SW480 (cell line): ENCODE data around the gene MUC4.

ENCODE experiments used
- DNase-seq: peaks from one replicate; pipeline ENCODE4 v3.0.0-alpha.2; 2016; ENCODE audit warnings: low spot score

Gene MUC4, protein sequence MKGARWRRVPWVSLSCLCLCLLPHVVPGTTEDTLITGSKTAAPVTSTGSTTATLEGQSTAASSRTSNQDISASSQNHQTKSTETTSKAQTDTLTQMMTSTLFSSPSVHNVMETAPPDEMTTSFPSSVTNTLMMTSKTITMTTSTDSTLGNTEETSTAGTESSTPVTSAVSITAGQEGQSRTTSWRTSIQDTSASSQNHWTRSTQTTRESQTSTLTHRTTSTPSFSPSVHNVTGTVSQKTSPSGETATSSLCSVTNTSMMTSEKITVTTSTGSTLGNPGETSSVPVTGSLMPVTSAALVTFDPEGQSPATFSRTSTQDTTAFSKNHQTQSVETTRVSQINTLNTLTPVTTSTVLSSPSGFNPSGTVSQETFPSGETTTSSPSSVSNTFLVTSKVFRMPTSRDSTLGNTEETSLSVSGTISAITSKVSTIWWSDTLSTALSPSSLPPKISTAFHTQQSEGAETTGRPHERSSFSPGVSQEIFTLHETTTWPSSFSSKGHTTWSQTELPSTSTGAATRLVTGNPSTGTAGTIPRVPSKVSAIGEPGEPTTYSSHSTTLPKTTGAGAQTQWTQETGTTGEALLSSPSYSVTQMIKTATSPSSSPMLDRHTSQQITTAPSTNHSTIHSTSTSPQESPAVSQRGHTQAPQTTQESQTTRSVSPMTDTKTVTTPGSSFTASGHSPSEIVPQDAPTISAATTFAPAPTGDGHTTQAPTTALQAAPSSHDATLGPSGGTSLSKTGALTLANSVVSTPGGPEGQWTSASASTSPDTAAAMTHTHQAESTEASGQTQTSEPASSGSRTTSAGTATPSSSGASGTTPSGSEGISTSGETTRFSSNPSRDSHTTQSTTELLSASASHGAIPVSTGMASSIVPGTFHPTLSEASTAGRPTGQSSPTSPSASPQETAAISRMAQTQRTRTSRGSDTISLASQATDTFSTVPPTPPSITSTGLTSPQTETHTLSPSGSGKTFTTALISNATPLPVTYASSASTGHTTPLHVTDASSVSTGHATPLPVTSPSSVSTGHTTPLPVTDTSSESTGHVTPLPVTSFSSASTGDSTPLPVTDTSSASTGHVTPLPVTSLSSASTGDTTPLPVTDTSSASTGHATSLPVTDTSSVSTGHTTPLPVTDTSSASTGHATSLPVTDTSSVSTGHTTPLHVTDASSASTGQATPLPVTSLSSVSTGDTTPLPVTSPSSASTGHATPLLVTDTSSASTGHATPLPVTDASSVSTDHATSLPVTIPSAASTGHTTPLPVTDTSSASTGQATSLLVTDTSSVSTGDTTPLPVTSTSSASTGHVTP (N-terminal part only)

DNA sequence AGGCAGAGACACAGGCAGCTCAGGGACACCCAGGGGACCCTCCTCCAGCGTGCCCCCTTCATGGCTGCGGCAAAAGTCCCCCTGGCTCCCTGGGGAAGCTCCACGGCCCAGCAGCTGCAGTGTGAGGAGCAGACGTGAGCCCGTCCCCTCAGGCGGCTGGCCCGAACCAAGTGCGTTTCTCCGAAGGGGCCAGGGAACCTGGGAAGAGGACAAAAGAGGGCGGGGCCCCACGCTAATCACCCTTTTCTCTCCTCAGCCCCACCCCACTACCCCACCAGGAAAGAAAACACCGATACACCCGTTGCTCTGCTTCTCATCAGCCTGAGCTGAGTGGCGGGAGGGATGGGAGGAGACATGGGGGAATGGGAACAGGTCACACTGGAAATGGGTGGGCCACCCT lies at the start of gene MUC4:
TSS of gene MUC4 (minus strand) at position 174 of the 400 bp plus-strand sequence. CDS start at position 62, 112 bp downstream.
- DNase-seq: no peak

DNA sequence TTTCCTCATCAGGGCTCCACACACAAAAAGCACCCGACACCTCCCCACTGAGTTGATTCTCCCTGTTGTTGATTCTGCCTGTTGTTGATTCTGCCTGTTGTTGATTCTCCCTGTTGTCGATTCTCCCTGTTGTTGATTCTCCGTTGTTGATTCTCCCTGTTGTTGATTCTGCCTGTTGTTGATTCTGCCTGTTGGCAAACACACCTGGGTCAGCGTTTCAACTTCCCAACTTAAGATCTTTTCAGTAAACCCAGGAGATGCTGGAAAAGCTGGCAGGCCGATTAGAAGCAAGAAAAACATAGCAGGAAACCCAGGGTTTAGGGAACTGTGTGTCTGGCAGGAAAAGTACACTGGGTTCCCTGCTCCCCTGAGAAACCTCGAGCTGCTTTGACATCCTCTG lies 48.7 kb upstream of the MUC4 start:
- no peak for DNase-seq

DNA sequence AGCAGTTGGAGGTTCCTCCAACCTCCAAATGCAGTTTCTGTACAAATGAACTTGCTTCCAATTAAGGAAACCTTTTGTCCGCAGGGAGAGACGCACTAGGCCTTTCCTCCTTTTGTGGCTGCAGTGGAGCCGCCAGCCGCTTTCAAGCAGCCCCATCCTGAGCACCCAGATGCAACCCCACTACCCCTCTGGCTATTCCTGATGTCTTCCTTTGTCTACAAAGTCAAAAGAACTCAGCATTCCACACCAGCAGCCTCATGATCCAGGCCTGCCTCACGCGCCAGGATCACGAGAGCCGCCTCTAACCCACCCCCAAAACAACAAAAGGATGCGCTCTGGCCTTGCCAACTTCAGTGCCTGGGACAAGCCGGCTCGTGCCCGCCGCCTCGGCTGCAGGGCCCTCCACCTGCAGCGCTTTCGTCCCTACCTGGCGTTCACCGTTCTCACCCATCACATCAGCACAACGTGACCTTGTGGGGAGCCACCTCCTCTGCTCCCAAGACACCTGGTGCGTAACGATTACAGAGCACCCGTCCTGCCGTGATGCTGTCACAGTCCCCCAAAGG lies 48.2 kb upstream of the MUC4 start:
- DNase-seq: no peak

DNA sequence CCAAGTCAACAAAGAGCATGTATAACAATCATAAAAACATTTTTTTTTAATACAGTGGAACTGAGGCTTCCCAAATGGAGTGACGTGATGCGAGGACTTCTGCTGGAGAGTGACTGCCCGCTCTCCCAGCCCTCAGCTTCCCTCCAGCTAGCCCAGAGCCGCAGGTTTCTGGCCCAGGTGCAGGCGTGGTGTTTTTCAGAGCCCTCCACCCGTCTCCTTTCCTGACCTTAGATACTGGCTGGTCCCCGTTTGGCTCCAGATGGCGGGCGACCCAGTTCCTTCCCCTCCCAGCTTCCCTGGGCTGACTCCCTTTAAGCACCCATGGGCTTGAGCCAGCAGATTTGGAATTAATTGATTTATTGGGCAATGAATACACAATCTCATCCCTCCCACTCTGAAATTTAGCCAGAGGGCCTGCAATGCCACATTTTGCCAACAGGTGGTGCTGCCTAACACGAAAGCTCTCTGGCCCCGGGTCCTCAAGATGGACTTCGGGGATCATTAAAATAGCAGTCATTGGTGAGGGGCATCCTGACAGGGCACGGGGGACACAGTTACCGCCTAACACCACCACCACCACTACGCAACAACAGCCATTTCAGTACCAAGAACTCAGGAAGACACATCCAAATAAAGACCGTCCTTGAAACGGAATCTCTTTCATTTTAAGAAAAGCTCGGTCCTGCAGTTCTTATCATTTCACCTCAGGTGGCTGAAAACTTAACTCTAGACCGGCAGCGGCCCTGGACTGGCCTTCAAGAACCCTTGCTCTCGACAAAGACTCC lies 47.5 kb upstream of the MUC4 start:
- DNase-seq: peak; percentile 50

DNA sequence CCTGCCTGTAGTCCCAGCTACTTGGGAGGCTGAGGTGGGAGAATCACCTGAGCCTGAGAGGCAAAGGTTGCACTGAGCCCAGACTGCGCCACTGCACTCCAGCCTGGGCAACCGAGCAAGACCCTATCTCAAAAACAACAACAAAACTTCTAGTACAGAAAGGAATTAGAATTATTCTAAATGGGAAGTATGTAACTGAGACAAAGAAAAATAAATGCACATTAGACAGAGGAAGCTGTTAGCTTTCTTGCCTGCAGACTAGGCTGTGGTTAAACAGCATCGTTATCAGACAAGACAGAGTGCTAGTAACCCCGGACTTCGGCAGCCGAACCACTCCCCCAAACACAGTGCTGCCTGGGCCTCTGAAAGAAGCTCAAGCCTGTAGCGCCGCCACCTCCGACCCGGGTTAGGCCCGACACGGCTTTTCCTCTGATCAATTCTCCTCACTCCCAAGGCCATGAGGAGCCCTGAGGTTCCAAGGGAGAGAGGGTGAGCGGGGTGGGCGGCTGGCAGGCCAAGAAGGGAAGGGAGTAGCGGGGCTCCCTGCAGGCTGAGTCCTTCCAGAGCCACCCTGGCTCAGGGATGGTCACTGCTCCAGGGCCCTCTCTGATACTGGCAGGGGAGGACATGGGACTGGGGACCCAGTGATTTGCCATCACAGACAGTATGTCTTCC lies 44.8 kb upstream of the MUC4 start:
- no peak for DNase-seq

DNA sequence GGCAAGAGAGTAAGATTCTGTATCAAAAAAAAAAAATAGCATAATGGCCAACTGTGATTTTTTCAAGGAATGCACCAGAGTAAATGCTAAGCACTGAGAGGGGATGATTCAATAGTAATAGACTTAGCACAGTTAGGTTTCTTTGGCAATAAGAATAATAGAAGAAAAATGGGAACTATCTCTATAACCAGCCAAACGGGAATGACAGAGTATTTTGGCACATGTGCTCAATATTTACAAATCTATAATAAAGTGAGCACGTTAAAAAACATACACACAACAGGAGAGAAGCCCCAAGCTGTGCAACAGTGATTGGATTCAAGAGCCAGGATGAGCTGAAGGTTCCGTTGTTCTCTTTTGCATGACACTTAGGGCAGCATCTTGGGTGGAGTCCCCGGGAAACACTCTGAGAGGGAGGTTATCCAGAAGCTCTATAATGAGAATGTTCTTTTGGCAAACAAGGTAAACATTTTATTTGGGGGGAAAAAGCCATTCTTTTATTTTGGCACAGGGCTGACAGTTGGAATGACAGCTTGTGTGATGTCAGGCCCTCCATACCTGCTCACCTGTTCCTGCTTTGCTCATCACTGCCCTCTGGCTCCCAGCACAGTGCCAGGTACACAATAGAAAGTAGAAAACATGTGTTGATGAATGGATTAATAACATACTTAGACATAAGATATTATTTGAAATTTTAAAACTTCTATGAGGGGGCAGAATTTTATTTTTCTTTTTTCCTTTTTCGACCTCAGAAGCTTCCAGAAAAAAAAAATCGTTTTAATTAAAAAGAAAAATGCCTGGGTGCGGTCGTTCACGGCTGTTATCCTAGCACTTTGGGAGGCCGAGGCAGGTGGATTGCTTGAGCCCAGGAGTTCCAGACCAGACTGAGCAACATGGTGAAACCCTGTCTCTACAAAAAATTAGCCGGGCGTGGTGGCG lies 44.0 kb upstream of the MUC4 start:
- peak; percentile 31 for DNase-seq

DNA sequence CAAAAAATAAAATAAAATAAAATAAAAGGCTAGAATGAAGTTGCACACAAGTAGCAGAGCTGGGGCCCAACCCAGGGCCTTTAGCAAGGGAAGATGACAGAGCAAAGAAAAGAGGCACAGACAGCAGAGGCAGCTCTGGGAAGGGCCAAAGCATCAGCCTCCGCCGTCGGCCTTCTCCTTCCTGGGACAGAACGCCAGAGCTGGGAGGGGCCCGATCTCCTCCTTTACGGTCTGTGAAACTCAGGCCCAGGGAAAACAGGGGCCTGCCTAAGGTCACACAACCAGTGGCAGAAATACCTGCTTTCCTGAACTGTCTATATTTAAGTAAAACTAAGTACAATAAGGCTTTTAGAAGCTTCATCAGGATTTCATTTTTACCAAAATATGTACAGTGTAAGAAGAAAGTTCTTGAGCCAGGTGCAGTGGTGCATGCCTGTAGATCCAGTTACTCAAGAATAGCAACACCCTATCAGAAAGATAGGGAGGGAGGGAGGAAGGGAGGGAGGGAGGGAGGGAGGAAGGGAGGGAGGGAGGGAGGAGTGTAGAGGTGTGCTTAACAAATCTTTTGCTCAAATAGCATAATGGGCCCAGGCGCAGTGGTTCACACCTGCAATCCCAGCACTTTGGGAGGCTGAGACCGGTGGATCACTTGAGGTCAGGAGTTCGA lies 43.0 kb upstream of the MUC4 start:
- no peak for DNase-seq

DNA sequence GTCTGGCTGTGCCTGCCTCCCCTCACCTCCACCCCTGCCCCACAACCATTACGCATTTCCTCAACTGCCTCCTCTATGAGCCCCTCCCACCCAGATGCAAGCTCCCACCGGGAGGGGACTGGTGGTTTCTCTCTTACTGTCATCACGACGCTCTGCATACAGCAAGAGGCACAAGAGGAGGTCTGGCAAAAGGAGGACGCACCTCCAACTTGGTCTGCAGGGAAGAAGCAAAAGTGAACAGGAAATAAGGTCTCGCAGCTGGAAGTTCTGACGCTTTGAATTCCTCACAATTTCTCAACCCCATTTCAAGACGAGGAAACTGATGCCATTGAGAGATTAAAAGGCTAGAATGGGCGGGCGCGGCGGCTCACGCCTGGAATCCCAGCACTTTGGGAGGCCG lies 42.3 kb upstream of the MUC4 start:
- no peak for DNase-seq

DNA sequence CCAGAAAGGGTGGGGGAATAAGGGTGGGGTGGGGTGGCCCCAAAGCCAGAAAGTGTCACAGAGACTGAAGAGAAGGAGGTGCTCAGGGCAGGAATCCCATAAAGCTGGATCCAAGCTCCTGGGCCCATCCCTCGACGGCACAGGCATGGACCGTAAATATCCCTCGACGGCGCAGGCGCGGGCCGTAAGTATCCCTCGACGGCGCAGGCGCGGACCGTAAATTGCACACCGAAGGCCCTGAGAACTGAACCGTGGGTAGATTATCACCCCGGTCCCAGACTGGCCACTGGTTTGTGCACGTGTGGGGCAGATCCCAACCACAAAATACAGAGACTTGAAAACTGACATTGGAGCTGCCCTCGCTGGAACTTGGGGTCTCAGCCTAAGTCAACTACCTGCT lies 41.3 kb upstream of the MUC4 start:
- no peak for DNase-seq

DNA sequence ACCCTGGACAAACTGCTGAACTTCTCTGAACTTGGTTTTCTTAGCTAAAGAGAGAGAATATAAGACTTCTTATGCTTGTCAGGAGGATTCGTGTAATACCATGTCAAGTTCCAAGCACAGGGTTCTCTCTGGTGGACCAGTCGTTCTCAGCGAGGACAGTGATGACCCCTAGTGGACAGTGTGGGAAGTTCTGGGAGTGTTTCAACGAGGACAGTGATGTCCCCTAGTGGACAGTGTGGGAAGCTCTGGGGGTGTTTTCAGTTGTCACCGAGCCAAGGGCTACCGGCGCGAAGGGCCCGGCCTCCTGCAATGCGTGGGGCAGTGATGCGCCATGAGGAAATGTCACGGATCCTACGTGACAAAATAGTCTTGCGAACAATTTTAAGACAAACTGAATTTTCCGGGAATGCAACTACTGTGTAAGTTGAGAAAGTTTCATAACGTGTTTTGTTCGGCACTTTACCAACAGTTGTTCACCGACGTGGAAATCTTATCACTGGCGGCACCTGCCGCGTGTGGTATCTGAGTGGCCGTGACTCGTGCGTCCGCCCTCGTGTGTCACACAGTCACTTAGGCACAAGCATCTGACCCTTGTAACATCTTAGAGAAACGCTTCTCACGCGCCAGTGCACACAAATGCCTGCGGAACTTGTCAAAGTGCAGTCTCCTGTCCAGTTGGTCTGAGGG lies 39.3 kb upstream of the MUC4 start:
- DNase-seq: peak; percentile 89

DNA sequence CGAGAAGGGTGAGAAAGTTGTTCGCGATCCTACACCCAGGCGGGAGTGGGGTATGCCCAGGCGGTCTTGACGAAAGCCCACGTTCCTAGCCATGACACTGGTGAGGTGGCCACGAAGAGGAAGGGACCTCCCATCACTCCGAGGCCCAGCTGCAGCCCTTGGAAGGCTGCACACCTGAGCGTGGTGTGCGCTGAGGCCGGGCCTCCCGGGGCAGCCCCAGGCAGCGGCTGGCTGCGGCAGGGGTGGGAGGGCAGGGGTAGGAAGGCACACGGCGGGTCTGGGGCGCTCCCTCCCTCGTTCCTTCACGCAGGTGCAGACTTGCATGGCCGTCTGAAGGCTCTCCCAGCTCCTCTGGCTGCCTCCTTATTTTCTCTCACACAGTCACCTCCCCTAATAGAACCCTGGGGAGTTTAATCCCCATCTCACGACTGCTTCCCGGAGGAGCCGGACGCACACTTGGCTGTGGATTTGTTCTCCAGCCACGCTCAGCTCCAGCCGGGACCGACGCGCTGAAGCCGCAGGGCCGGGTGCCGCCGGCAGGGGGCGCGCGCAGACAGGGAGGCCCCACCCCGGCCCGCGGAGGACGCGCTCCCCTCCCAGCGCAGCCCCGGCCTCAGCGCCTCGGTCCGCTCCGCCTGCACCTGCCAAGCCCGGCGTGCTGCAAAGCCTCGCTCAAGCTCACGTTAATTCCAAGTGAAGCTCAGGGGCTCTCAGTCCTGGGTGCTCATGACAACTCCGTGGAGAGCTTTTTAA lies 37.8 kb upstream of the MUC4 start:
- no peak for DNase-seq

DNA sequence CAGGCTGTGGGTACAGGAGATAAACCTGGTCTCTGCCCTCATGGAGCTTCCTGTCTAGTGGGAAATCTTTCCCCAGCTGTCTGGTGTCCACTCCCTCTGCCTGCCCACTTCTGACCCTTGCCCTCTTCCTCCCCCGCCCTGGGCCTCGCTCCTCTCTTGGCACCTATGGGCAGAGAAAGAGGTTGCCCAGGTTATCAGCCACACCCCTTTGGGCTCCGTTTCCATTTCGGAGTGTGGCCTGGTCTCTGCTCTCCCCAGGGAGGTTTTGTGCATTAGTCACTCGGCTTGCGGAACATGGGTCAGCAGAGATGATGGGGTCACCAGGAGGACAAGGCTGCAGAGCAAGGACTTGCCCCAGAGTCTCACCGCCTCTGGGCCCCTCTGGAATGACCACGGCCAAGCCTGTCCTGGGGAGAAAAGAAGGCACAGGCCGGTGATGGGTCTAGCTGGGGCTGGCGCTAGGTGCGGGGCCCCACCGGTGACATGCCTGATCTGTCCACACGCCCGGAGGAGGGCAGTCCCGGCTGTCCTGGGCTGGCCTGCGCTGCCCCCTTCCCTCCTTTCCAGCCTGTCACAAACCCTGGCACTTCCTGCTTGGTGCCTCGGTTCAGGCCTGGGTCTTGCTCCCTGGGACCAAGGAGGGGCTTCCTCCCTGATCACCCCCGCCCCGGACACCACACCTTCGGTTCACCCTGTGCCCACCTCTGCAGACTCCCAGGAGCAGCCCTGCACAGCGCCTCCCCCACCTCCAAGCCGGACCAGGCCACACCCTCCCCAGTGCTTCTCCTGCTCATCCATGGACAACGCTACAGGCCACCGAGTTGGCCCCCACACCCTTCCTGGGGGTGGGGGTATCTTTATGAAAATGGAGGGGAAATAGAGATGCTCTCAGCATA lies 35.6 kb upstream of the MUC4 start:
- DNase-seq: peak; percentile 89

DNA sequence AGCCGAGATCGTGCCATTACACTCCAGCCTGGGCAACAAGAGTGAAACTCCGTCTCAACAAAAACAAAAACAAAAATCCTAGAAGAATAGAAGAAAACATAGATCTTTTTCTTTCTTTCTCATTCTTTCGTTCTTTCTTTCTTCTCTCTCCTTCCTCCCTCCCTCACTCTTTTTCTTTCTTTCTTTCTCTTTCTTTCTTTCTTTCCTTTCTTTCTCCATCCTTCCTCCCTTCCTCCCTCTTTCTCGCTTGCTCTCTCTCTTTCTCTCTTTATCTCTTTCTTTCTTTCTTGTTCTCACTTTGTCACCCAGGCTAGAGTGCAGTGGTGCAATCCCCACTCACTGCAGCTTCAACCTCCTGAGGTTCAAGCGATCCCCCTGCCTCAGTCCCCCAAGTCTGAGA lies 33.8 kb upstream of the MUC4 start:
- DNase-seq: no peak

DNA sequence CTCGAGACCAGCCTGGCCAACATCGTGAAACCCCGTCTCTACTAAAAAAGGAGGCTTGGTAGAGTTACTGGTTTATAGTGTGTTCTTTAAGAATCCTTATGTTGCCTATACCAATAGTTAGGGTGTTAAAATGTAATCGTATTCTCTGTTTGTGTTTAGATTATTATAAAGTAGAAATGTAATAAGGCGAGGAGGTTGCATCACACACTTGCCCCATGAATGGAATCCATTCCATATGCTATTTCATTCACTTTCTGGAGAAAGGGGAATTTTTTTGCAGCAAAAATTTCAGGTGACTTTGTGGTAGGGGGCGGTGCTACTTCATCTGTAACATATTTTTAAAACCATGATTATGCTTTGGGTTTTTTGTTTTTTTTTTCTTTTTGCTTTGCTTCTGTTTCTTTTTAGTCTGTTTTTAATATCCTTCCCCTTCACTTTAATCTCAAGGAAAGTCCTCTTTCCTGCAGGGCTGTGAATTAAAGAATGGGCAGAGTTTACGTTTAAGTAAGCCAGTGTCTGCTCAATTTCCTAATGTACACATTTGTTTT lies 33.0 kb upstream of the MUC4 start:
- DNase-seq: no peak

DNA sequence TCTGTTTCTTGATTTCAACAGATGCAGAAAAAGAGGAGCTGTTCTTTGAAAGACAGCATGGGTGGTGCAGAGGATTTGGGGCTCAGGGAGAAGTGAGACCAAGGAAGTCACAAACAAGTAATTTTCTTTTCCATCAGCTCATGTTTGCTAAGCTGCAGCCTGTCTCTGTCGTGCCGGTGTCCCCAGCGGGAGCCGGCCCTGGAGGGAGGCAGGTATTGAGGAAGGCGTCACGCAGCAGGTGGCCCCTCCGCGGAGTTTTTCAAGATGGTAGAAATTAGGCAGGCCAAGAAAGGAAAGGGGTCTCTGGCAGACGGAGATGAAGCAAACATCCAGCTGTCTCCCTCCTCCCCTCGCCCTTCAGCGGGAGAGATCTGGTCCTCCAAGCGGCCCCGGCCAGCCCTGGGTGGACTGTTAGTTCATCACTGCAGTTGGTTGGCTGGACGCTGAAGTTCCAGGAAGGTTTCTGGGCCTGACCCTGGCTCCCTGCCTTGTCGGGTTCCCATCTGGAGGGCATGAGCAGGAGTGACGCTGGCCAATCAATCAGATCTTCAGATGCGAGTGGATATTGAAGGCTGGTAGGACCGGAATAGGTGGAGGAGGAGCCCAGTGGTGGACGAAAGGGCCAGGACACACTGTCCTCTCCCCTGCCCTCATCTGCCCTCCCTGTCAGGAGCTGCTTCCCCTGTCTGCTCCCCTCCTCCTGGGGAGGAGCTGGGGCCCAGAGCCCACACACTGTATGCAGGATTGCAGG lies 27.7 kb upstream of the MUC4 start:
- no peak for DNase-seq
